IMR-90 (cell line): ENCODE results near the gene GADL1. TPM values are rescaled to one million over a fixed set of nuclear protein-coding genes. Genes with fewer than 3 reads are reported as not detected.

ENCODE experiments used
- ATAC-seq: fragments of 200-7000 bp; cut with Tn5 transposase; 2 replicates; pipeline ENCODE4 v1.9.1; 2020; ENCODE audit warnings: low read depth, mild to moderate bottlenecking, moderate library complexity
- BruUV-seq: library from RNA; stranded (reverse); fragments of 400-500 nt; replicated peaks from 2 replicates; lab custom pipeline; 2021; lab: Mats Ljungman, UMichigan
- CTCF ChIA-PET: fragments of 300-600 bp; formaldehyde crosslinking; extraction: SDS; loops from one replicate; lab custom pipeline; 2021; ENCODE audit warnings: antibody characterized with exemption; lab: Yijun Ruan, JAX
- POLR2A ChIA-PET: fragments of 300-600 bp; sonication (Branson Sonifier 250); formaldehyde crosslinking; loops from one replicate; lab custom pipeline; 2022; ENCODE audit warnings: antibody characterized with exemption; ENCODE audit not compliant: unreplicated experiment; lab: Charles Lee
- DNase-seq: peaks from one replicate; pipeline ENCODE4 v3.0.0; 2013
- H2AFZ ChIP-seq: replicated peaks from 2 replicates; pipeline ENCODE3; 2013; ENCODE audit warnings: low read length, mild to moderate bottlenecking; ENCODE audit not compliant: poor library complexity
- H2AK5ac ChIP-seq: 2 replicates; pipeline ENCODE4 v1.6.1; 2013; ENCODE audit warnings: low read depth, low read length, inconsistent platforms
- H2AK9ac ChIP-seq: replicated peaks from 2 replicates; pipeline ENCODE3; 2013; ENCODE audit warnings: mild to moderate bottlenecking, low read depth, low read length, moderate library complexity; ENCODE audit not compliant: poor library complexity
- H2BK120ac ChIP-seq: 2 replicates; pipeline ENCODE4 v1.6.1; 2013; ENCODE audit warnings: low read depth, low read length, inconsistent platforms
- H2BK15ac ChIP-seq: 3 replicates; pipeline ENCODE4 v1.6.1; 2013; ENCODE audit warnings: low read depth, low read length, inconsistent platforms
- H2BK20ac ChIP-seq: 2 replicates; pipeline ENCODE4 v1.6.1; 2013; ENCODE audit warnings: low read depth, mild to moderate bottlenecking, inconsistent platforms, low read length, moderate library complexity
- H2BK5ac ChIP-seq: 2 replicates; pipeline ENCODE4 v1.6.1; 2013; ENCODE audit warnings: mild to moderate bottlenecking, low read depth, low read length, inconsistent platforms; ENCODE audit not compliant: poor library complexity, severe bottlenecking
- H3K14ac ChIP-seq: replicated peaks from 2 replicates; pipeline ENCODE4 v1.6.1; 2013; ENCODE audit warnings: low read depth, low read length, inconsistent platforms
- H3K18ac ChIP-seq: 2 replicates; pipeline ENCODE4 v1.6.1; 2013; ENCODE audit warnings: low read depth, low read length, control low read depth
- H3K23ac ChIP-seq: 2 replicates; pipeline ENCODE4 v1.6.1; 2013; ENCODE audit warnings: low read depth, low read length, inconsistent platforms
- H3K27ac ChIP-seq: 2 replicates; pipeline ENCODE4 v1.5.1; 2013; ENCODE audit warnings: mild to moderate bottlenecking, control low read depth, low read length; ENCODE audit not compliant: insufficient read depth
- H3K27me3 ChIP-seq: 2 replicates; pipeline ENCODE4 v1.6.1; 2013; ENCODE audit warnings: low read length; ENCODE audit not compliant: control insufficient read depth, insufficient read depth
- H3K36me3 ChIP-seq: 2 replicates; pipeline ENCODE4 v1.6.1; 2013; ENCODE audit warnings: low read length, mixed read lengths; ENCODE audit not compliant: control insufficient read depth, insufficient read depth
- H3K4ac ChIP-seq: 2 replicates; pipeline ENCODE4 v1.6.1; 2013; ENCODE audit warnings: low read depth, low read length, inconsistent platforms
- H3K4me1 ChIP-seq: 2 replicates; pipeline ENCODE4 v1.6.1; 2013; ENCODE audit warnings: low read length, mixed read lengths; ENCODE audit not compliant: control insufficient read depth, insufficient read depth
- H3K4me2 ChIP-seq: 2 replicates; pipeline ENCODE4 v1.6.1; 2013; ENCODE audit warnings: low read depth, mild to moderate bottlenecking, control low read depth, low read length, moderate library complexity
- H3K4me3 ChIP-seq: 2 replicates; pipeline ENCODE4 v1.5.1; 2013; ENCODE audit warnings: low read depth, mild to moderate bottlenecking, control low read depth, low read length, moderate library complexity; ENCODE audit not compliant: insufficient read depth
- H3K56ac ChIP-seq: 2 replicates; pipeline ENCODE4 v1.6.1; 2013; ENCODE audit warnings: low read length, inconsistent platforms; ENCODE audit not compliant: insufficient read depth; ENCODE audit errors: extremely low read depth
- H3K79me1 ChIP-seq, 2 experiments: 2 replicates each; pipeline ENCODE4 v1.6.1; 2013; ENCODE audit warnings: low read length in 2 of 2, inconsistent platforms in 1 of 2, low read depth in 1 of 2
- H3K9ac ChIP-seq: 2 replicates; pipeline ENCODE4 v1.6.1; 2013; ENCODE audit warnings: low read depth, low read length, control low read depth
- H3K9me1 ChIP-seq: 2 replicates; pipeline ENCODE4 v1.6.1; 2013; ENCODE audit warnings: low read length, inconsistent platforms; ENCODE audit not compliant: insufficient read depth
- H3K9me3 ChIP-seq: 2 replicates; pipeline ENCODE4 v1.6.1; 2013; ENCODE audit warnings: low read length; ENCODE audit not compliant: control insufficient read depth, insufficient read depth
- H4K20me1 ChIP-seq: 2 replicates; pipeline ENCODE4 v1.6.1; 2013; ENCODE audit warnings: low read length, inconsistent platforms; ENCODE audit not compliant: insufficient read depth
- H4K5ac ChIP-seq: 2 replicates; pipeline ENCODE4 v1.6.1; 2013; ENCODE audit warnings: mild to moderate bottlenecking, low read depth, low read length, control low read depth
- H4K8ac ChIP-seq, 2 experiments: 2 replicates each; pipeline ENCODE4 v1.6.1; 2013; ENCODE audit warnings: low read depth in 2 of 2, low read length in 2 of 2, control low read depth in 1 of 2, inconsistent platforms in 1 of 2
- H4K91ac ChIP-seq: 2 replicates; pipeline ENCODE4 v1.6.1; 2013; ENCODE audit warnings: low read depth, low read length, inconsistent platforms; ENCODE audit not compliant: insufficient read depth
- BHLHE40 ChIP-seq: fragments of 150-350 bp; IDR thresholded peaks from 2 replicates; pipeline ENCODE4 v1.6.1; 2016; ENCODE audit warnings: mild to moderate bottlenecking, low read depth, low read length
- CHD1 ChIP-seq: IDR thresholded peaks from 2 replicates; pipeline ENCODE4 v1.6.1; 2012; ENCODE audit warnings: low read depth, low read length, improper control_type of control experiment
- CTCF ChIP-seq: conservative IDR thresholded peaks from 2 replicates; pipeline ENCODE4 v1.5.1; 2012; ENCODE audit warnings: mild to moderate bottlenecking, low read depth, low read length, improper control_type of control experiment
- ELK1 ChIP-seq: fragments of 150-350 bp; IDR thresholded peaks from 2 replicates; pipeline ENCODE4 v1.6.1; 2016; ENCODE audit warnings: low read depth, mild to moderate bottlenecking, low read length, moderate library complexity, borderline replicate concordance
- FOS ChIP-seq: fragments of 150-350 bp; IDR thresholded peaks from 2 replicates; pipeline ENCODE4 v1.6.1; 2016; ENCODE audit warnings: low read depth, low read length
- MAFK ChIP-seq: IDR thresholded peaks from 2 replicates; pipeline ENCODE4 v1.6.1; 2012; ENCODE audit warnings: low read depth, low read length, improper control_type of control experiment
- MAZ ChIP-seq: IDR thresholded peaks from 2 replicates; pipeline ENCODE4 v1.6.1; 2012; ENCODE audit warnings: low read depth, mild to moderate bottlenecking, low read length, improper control_type of control experiment, moderate library complexity, borderline replicate concordance
- MXI1 ChIP-seq: IDR thresholded peaks from 2 replicates; pipeline ENCODE4 v1.6.1; 2012; ENCODE audit warnings: low read depth, mild to moderate bottlenecking, low read length, moderate library complexity, borderline replicate concordance
- USF2 ChIP-seq: fragments of 150-350 bp; IDR thresholded peaks from 2 replicates; pipeline ENCODE4 v1.6.1; 2017; ENCODE audit warnings: mild to moderate bottlenecking, antibody characterized with exemption, low read length, low read depth
- WGBS, 2 experiments: methylation state at CpG; one replicate each; pipeline versions ENCODE4 v1.1.5 to v1.1.7; 2013; ENCODE audit warnings: missing lambda C conversion rate in 2 of 2; ENCODE audit not compliant: insufficient read length in 1 of 2; ENCODE audit errors: extremely low coverage in 2 of 2; 5-methylcytosine and 5-hydroxymethylcytosine counted together
- dilution Hi-C: fragments of 300-500 bp; cut with HindIII; formaldehyde crosslinking; loops from one replicate; pipeline ENCODE4 v1.14.3; 2018; ENCODE audit warnings: low sequenced_read_pairs; ENCODE audit not compliant: unreplicated experiment
- in situ Hi-C: fragments of 300-500 bp; cut with MboI; formaldehyde crosslinking; loops from 3 replicates; pipeline ENCODE4 v1.14.3; 2019; ENCODE audit warnings: low sequenced_read_pairs, inconsistent platforms, mixed read lengths
- intact Hi-C: fragments of 100-400 bp; cut with micrococcal nuclease; formaldehyde crosslinking; loops from 2 replicates; pipeline ENCODE4 v1.10.0; 2022
- polyA plus RNA-seq, 3 experiments: library from polyadenylated mRNA; depleted of rRNA; stranded (reverse); fragments of >200 nt; gene quantifications; 2 replicates each; pipeline ENCODE4 v1.2.3, GENCODE V29; 2012; ENCODE audit warnings: low replicate concordance in 1 of 3
- total RNA-seq: library from RNA; depleted of rRNA; stranded (reverse); fragments of >200 nt; gene quantifications from 2 replicates; pipeline ENCODE4 v1.2.3, GENCODE V29; 2012

GADL1 gene
- total and polyA plus RNA-seq, 2 of the 4 experiments (the other 2 are of a cell fraction): not detected

GRCh38 chr3:30805695-30806094 is 88.8 kb downstream of the GADL1 start:
- ChIA-PET POLR2A (no interaction called here), CTCF (no interaction called here)
- H3K27ac ChIP-seq: no peak overlapping the region
- H2AK9ac ChIP-seq: no peak overlapping the region
- no peaks in the 10 kb centered on the region for H3K36me3 ChIP-seq
- no peak overlapping the region for H3K4me3 ChIP-seq
- ATAC-seq (no peak), DNase-seq (no peak)
- no peak overlapping the region for H2AK5ac ChIP-seq
- no peak overlapping the region for H4K5ac ChIP-seq
- H3K4ac ChIP-seq: no peak overlapping the region
- peaks cover 2% of the 10 kb centered on the region for H3K27me3 ChIP-seq
- no peaks in the 10 kb centered on the region for H3K4me1 ChIP-seq
- H3K56ac ChIP-seq: no peak overlapping the region
- no peak overlapping the region for H3K9ac ChIP-seq
- H2BK20ac ChIP-seq: no peak overlapping the region
- TF ChIP-seq USF2 (no peak), ELK1 (no peak), MAZ (no peak), MAFK (no peak), BHLHE40 (no peak), CHD1 (no peak), CTCF (no peak), FOS (no peak), MXI1 (no peak)
- H2AFZ ChIP-seq: no peak overlapping the region
- no peak overlapping the region for H4K91ac ChIP-seq
- intact Hi-C loops: no loop called here
- H3K9me3 ChIP-seq: no peaks in the 10 kb centered on the region
- no peaks in the 10 kb centered on the region for H3K79me1 ChIP-seq
- dilution Hi-C loops: no loop called here
- H3K18ac ChIP-seq: no peak overlapping the region
- no peaks in the 10 kb centered on the region for H4K20me1 ChIP-seq
- no peak overlapping the region for H3K14ac ChIP-seq
- in situ Hi-C loops: no loop called here
- H4K8ac ChIP-seq: no peak overlapping the region
- no peak overlapping the region for H2BK15ac ChIP-seq
- no peak overlapping the region for H3K4me2 ChIP-seq
- no peak overlapping the region for H3K23ac ChIP-seq
- H2BK120ac ChIP-seq: no peak overlapping the region
- BruUV-seq: no TSS peak
- H2BK5ac ChIP-seq: no peak overlapping the region
- no peaks in the 10 kb centered on the region for H3K9me1 ChIP-seq
- WGBS, 2 experiments: 82% methylated on average over 5 of the region's 6 CpGs; no CpG with 5 or more reads in 1 of the 2 experiments
